Stimulated activated naive CD4-positive, alpha-beta T cell treated with Interleukin-2 at 50 U/mL for 16 hours (primary cell): ENCODE data around the gene ZNF609.

ENCODE experiments used
- DNase-seq: peaks from one replicate; lab custom pipeline; 2025; lab: John Stamatoyannopoulos, UW

ZNF609 gene

GRCh38 chr15:64720188-64720587 lies 259.8 kb downstream of the ZNF609 start:
- DNase-seq, result no peak

DNA sequence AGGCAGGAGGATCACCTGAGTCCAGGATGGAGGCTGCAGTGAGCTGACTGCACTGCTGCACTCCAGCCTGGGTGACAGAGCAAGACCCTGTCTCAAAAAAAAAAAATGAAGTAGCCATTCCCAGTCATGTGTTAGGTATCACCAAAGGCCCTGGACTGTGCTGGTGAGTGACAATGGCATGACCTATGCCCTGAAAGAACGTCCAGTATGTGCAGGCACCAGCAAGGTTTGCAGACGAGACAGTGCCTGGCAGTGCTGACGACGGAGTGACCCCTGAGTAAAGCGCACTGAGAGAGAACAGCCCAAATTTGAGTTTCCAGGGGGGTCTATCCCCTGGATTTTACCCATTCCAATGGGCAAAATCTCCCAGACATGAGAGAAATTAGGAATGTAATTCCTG lies 269.8 kb downstream of the ZNF609 start:
- no peak for DNase-seq

DNA sequence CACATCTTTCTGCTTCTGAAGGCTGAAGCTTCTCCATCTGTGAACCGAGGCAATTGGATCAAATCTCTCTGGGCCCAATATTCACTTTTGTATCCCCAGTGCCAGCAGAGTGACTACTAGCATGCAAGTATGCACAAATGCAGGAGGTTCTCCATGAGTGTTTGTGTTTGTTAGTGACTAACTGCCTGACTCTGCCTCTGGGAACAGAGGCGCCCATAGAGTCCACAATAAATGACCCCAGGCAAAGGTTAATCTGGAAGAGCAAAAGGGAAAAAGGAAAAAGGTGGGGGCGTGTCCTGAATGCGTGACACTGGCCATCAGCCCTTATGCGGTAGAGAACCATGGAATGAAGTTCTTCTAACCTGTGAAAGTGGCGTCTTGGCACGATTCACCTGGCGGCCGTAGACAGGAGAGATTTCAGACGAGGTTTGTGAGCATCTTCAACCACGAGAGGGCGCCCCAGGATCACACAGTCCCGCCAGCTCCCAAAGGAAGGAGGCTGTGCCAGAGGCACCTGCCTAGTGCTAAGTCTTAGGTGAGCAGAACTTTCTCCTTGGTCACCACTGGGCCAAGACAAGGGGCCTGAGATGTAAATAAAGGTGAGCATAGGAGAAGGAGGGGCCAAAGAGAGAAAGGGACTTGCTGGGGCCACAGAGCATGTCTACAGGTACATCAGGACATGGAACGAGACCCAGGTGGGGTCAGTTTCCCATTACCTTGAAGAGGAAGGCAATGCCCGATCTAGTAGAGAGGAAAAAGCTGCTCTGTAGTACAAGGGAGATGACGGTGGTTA lies 270.8 kb downstream of the ZNF609 start:
- DNase-seq, result peak; percentile 73

- DNase-seq, result no peak
Observed at GRCh38 chr15:64731805-64732151, 271.4 kb downstream of the ZNF609 start.

GRCh38 chr15:64732156-64732860 lies 271.9 kb downstream of the ZNF609 start:
- DNase-seq, result no peak
